Breast epithelium (tissue), 4 donors: ENCODE measurements around the gene MICALL2. TPM values are rescaled to one million over a fixed set of nuclear protein-coding genes. Genes with fewer than 3 reads are reported as not detected.

ENCODE experiments used
- DNase-seq, 2 donors: peaks; one replicate each; pipeline ENCODE4 v3.0.0-alpha.2; 2019; ENCODE audit warnings: low spot score in 2 of 2
- H3K27ac ChIP-seq, 2 donors: fragments of 200-600 bp; sonication (generic) in 1 of 2; one replicate each; pipeline ENCODE4 v1.5.1; 2016 to 2019; ENCODE audit warnings: mild to moderate bottlenecking in 1 of 2
- H3K27me3 ChIP-seq, 2 donors: fragments of 200-600 bp; sonication (generic) in 1 of 2; one replicate each; pipeline versions ENCODE4 v1.5.1 to v1.6.0; 2017 to 2019; ENCODE audit warnings: control low read depth in 1 of 2, mild to moderate bottlenecking in 1 of 2
- H3K36me3 ChIP-seq: fragments of 200-600 bp; one replicate; pipeline ENCODE4 v1.5.1; 2019
- H3K4me1 ChIP-seq, 2 donors: fragments of 200-600 bp; sonication (generic); one replicate each; pipeline ENCODE4 v1.5.1; 2016 to 2019; ENCODE audit warnings: control low read depth in 1 of 2
- H3K4me3 ChIP-seq, 3 donors: fragments of 200-600 bp; sonication (generic); 1 replicate in 2 of 3; 2 replicates in 1 of 3; pipeline ENCODE4 v1.5.1; 2016 to 2019; ENCODE audit warnings: mild to moderate bottlenecking in 3 of 3, moderate library complexity in 2 of 3
- H3K9me3 ChIP-seq, 2 donors: fragments of 200-600 bp; sonication (generic) in 1 of 2; one replicate each; pipeline ENCODE4 v1.5.1; 2016 to 2019; ENCODE audit warnings: control low read depth in 1 of 2
- POLR2A ChIP-seq: fragments of 450-650 bp; IDR thresholded peaks from one replicate; pipeline ENCODE4 v1.6.1; 2016; ENCODE audit warnings: antibody characterized with exemption, mild to moderate bottlenecking, moderate library complexity
- POLR2AphosphoS5 ChIP-seq, 3 donors: sonication (generic); formaldehyde crosslinking; IDR thresholded peaks; one replicate each; pipeline ENCODE4 v1.6.1; 2017; ENCODE audit warnings: antibody characterized with exemption in 3 of 3
- intact Hi-C: fragments of 100-400 bp; cut with DNase I; formaldehyde crosslinking; loops from one replicate; pipeline ENCODE4 v1.15.1; 2023; ENCODE audit warnings: low total_unique reads
- total RNA-seq, 3 donors: library from RNA; depleted of rRNA; stranded (reverse); fragments of >200 nt; gene quantifications; one replicate each; pipeline ENCODE4 v1.1.0, GENCODE V29; 2016
- TF ChIP-seq, protein P1 (sequence below), 3 donors: fragments of 450-650 bp; IDR thresholded peaks; one replicate each; pipeline ENCODE4 v1.5.1; 2016 to 2017; ENCODE audit warnings: antibody characterized with exemption in 3 of 3, mild to moderate bottlenecking in 3 of 3, moderate library complexity in 3 of 3

The MICALL2 gene
- total RNA-seq, 3 donors from 2014 or later = 4.0 to 20.0 (median 15.8) TPM

- intact Hi-C loops = no loop called here
Measured at GRCh38 chr7:1461646-1462375, 2.5 kb upstream of the MICALL2 start.

GRCh38 chr7:1460821-1461645, 1.8 kb upstream of the MICALL2 start:
- Histone ChIP-seq H3K36me3 (no peaks in the 10 kb centered on the region), H3K27ac (peak overlapping the region; percentile 81 to 82), H3K9me3 (no peaks in the 10 kb centered on the region), H3K4me1 (peaks cover 0 to 5% of the 10 kb centered on the region in 2 donors), H3K4me3 (peak overlapping the region; percentile 73 to 81 (median 81)), H3K27me3 (no peaks in the 10 kb centered on the region)
- intact Hi-C loops = no loop called here
- DNase-seq = peak; percentile 57 to 69
- TF ChIP-seq, protein P1, sequence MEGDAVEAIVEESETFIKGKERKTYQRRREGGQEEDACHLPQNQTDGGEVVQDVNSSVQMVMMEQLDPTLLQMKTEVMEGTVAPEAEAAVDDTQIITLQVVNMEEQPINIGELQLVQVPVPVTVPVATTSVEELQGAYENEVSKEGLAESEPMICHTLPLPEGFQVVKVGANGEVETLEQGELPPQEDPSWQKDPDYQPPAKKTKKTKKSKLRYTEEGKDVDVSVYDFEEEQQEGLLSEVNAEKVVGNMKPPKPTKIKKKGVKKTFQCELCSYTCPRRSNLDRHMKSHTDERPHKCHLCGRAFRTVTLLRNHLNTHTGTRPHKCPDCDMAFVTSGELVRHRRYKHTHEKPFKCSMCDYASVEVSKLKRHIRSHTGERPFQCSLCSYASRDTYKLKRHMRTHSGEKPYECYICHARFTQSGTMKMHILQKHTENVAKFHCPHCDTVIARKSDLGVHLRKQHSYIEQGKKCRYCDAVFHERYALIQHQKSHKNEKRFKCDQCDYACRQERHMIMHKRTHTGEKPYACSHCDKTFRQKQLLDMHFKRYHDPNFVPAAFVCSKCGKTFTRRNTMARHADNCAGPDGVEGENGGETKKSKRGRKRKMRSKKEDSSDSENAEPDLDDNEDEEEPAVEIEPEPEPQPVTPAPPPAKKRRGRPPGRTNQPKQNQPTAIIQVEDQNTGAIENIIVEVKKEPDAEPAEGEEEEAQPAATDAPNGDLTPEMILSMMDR (IDR thresholded peaks at IDR 0.05) = no peak
- TF ChIP-seq POLR2A (no peak), POLR2AphosphoS5 (IDR thresholded peaks at IDR 0.05) (no peak)

More at GRCh38 chr7:1461646-1462375, 2.5 kb upstream of the MICALL2 start:
- H3K4me3 ChIP-seq = peak overlapping the region in 2 of 3 donors; percentile 81
- H3K4me1 ChIP-seq = peaks cover 0 to 5% of the 10 kb centered on the region in 2 donors
- H3K27ac ChIP-seq = peak overlapping the region; percentile 81 to 82
- no peaks in the 10 kb centered on the region for H3K9me3 ChIP-seq
- H3K36me3 ChIP-seq = no peaks in the 10 kb centered on the region
- no peaks in the 10 kb centered on the region for H3K27me3 ChIP-seq
- no peak for DNase-seq
- TF ChIP-seq POLR2A (no peak), POLR2AphosphoS5 (IDR thresholded peaks at IDR 0.05) (no peak)
- TF ChIP-seq, protein P1 (IDR thresholded peaks at IDR 0.05) = no peak

DNA sequence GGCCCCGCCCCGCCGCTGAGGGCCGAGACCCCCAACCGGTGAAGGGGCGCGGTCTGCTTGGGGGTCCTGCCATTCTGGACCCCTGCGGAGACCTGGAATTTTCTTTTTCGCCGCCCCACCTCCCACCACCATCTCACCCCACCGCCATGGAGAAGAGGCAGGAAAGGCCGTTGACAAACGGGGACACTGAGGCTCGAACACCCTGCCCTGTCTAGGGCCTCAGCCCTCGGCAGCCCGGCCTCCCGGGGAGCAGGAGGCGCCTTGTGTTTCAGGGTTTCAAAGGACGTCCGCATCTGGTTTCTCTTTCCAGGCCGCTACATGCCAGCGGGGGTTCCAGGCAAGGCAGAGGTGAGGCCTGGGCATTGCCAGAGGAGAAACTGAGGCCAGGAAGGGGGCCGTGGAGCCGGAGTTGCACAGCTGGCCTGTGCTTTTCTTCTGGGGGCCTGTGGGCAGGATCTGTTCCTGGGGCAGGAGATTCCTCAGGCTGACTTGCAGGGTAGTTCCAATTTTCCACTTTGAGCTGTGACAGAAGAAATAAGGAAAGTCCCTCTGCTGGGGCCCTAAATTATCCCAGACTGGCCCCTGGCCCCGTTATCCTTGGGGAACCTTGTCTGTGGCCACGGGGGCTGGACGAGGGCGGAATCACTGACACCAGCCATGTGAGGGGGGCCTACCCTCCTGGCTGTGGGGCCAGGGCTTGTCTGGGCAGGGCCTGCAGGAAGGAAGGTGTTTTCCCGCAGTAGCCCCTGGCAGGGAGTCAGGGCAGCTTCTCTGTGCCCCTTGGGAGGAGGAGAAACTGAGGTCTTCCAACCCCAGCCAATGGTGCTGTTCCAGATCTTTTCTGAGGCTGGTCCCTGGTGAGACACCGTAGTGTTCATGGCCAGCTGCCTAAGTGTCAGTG, 900 bp upstream of the MICALL2 start:
- TF ChIP-seq POLR2A (no peak), POLR2AphosphoS5 (IDR thresholded peaks at IDR 0.05) (peak in 1 of 3 donors; percentile 30)

DNA sequence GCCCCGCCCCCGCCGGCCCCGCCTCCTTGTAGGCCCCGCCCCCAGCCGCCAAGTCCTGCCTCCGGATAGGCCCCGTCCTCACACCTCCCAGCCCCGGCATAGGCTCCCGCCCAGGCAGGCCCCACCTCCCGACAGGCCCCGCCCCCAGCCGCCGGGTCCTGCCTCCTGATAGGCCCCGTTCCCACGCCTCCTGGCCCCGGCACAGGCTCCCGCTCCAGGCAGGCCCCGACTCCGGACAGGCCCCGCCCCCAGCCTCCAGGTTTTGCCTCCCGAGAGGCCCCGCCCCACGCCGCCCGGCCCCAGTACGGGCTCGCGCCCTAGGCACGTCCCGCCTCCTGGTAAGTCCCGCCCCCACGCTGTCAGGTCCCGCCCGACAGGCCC, 232 bp upstream of the MICALL2 start:
- H3K36me3 ChIP-seq = no peaks in the 10 kb centered on the region
- H3K9me3 ChIP-seq = no peaks in the 10 kb centered on the region
- intact Hi-C loops = no loop called here
- H3K27me3 ChIP-seq = no peaks in the 10 kb centered on the region
- DNase-seq = peak; percentile 99 to 100
- peak overlapping the region; percentile 73 to 81 (median 81) for H3K4me3 ChIP-seq
- TF ChIP-seq, protein P1 (IDR thresholded peaks at IDR 0.05) = no peak
- TF ChIP-seq POLR2AphosphoS5 (IDR thresholded peaks at IDR 0.05) (no peak), POLR2A (no peak)
- H3K4me1 ChIP-seq = peaks cover 7% of the 10 kb centered on the region in 2 donors
- peak overlapping the region; percentile 81 to 82 for H3K27ac ChIP-seq

More for the DNA sequence above, 900 bp upstream of the MICALL2 start:
- no peaks in the 10 kb centered on the region for H3K27me3 ChIP-seq
- H3K27ac ChIP-seq = peak overlapping the region; percentile 81 to 82
- no peaks in the 10 kb centered on the region for H3K36me3 ChIP-seq
- no peak for DNase-seq
- intact Hi-C loops = no loop called here
- H3K4me1 ChIP-seq = peaks cover under 1 to 5% of the 10 kb centered on the region in 2 donors
- H3K4me3 ChIP-seq = peak overlapping the region; percentile 73 to 81 (median 81)
- H3K9me3 ChIP-seq = no peaks in the 10 kb centered on the region
